HCT116 (cell line): ENCODE results near the gene NCAN. TPM values are rescaled to one million over a fixed set of nuclear protein-coding genes. Genes with fewer than 3 reads are reported as not detected.

ENCODE experiments used
- ATAC-seq: fragments of 200-7000 bp; cut with Tn5 transposase; 2 replicates; pipeline ENCODE4 v1.9.1; 2020; ENCODE audit warnings: mild to moderate bottlenecking, moderate library complexity
- BruUV-seq: library from RNA; stranded (reverse); fragments of 400-500 nt; replicated peaks from 2 replicates; lab custom pipeline; 2021; lab: Mats Ljungman, UMichigan
- CTCF ChIA-PET: fragments of 300-600 bp; sonication (Branson Sonifier 250); formaldehyde crosslinking; loops from one replicate; lab custom pipeline; 2021; ENCODE audit warnings: antibody characterized with exemption; lab: Charles Lee
- POLR2A ChIA-PET: fragments of 300-600, 350-600 bp; sonication (Branson Sonifier 250); formaldehyde crosslinking; loops from one replicate; lab custom pipeline; 2021; ENCODE audit warnings: antibody characterized with exemption; lab: Charles Lee
- RAD21 ChIA-PET, 2 experiments: fragments of 300-600 bp; sonication (Branson Sonifier 250); formaldehyde crosslinking; loops; one replicate each; lab custom pipeline; 2023; ENCODE audit warnings: low total read pairs in 2 of 2; ENCODE audit not compliant: uncharacterized antibody in 2 of 2, unreplicated experiment in 2 of 2, low non-redundant PET in 1 of 2; lab: Charles Lee
- DNase-seq: peaks from one replicate; pipeline ENCODE4 v3.0.0-alpha.2; 2010; ENCODE audit warnings: low read depth, low spot score
- H2AFZ ChIP-seq: fragments of 200-600 bp; shearing (Covaris generic), sonication (generic); 2 replicates; pipeline ENCODE4 v1.6.1; 2017; ENCODE audit warnings: low read depth, mixed run types, mixed read lengths, antibody characterized with exemption, low read length; ENCODE audit not compliant: poor library complexity, severe bottlenecking
- H3K27ac ChIP-seq: 2 replicates; pipeline ENCODE4 v1.5.1; 2012; ENCODE audit warnings: low read depth, low read length
- H3K27me3 ChIP-seq: fragments of 200-600 bp; sonication (generic); 2 replicates; pipeline ENCODE4 v1.6.1; 2016; ENCODE audit warnings: mixed run types, low read length, mixed read lengths; ENCODE audit not compliant: insufficient read depth
- H3K36me3 ChIP-seq, 2 experiments: fragments of 200-500 bp in 1 of 2; fragments of 200-600 bp in 1 of 2; sonication (Bioruptor generic) in 1 of 2; sonication (generic) in 1 of 2; 2 replicates each; pipeline versions ENCODE4 v1.5.1 to v1.6.1; 2014 to 2016; ENCODE audit warnings: low read length in 2 of 2, inconsistent platforms in 1 of 2, mixed read lengths in 1 of 2, mixed run types in 1 of 2; ENCODE audit not compliant: insufficient read depth in 2 of 2, control insufficient read depth in 1 of 2
- H3K4me1 ChIP-seq, 2 experiments: fragments of 200-600 bp in 1 of 2; sonication (generic) in 1 of 2; 2 replicates each; pipeline versions ENCODE4 v1.5.1 to v1.6.1; 2012 to 2017; ENCODE audit warnings: low read length in 2 of 2, inconsistent platforms in 1 of 2, mild to moderate bottlenecking in 1 of 2, mixed read lengths in 1 of 2, mixed run types in 1 of 2, moderate library complexity in 1 of 2; ENCODE audit not compliant: insufficient read depth in 2 of 2, control insufficient read depth in 1 of 2
- H3K4me2 ChIP-seq: fragments of 200-600 bp; sonication (generic); 2 replicates; pipeline ENCODE4 v1.6.1; 2017; ENCODE audit warnings: mixed run types, low read length, mixed read lengths
- H3K4me3 ChIP-seq, 2 experiments: fragments of 200-600 bp in 1 of 2; sonication (generic) in 1 of 2; replicated peaks in 1 of 2; 2 replicates each; pipeline ENCODE4 v1.5.1; 2011 to 2016; ENCODE audit warnings: low read length in 2 of 2, control low read depth in 1 of 2, low read depth in 1 of 2, mild to moderate bottlenecking in 1 of 2, mixed read lengths in 1 of 2, mixed run types in 1 of 2
- H3K79me2 ChIP-seq: fragments of 200-600 bp; sonication (generic); 2 replicates; pipeline ENCODE4 v1.6.1; 2017; ENCODE audit warnings: mild to moderate bottlenecking, mixed run types, low read length, moderate library complexity, mixed read lengths; ENCODE audit not compliant: insufficient read depth
- H3K9ac ChIP-seq: fragments of 200-600 bp; sonication (generic); 2 replicates; pipeline ENCODE4 v1.6.1; 2016; ENCODE audit warnings: low read length, mixed read lengths
- H3K9me2 ChIP-seq: fragments of 200-600 bp; sonication (generic), shearing (Covaris generic); 2 replicates; pipeline ENCODE4 v1.6.1; 2017; ENCODE audit warnings: mixed run types, mild to moderate bottlenecking, moderate library complexity; ENCODE audit not compliant: insufficient read depth
- H3K9me3 ChIP-seq, 2 experiments: fragments of 200-500 bp in 1 of 2; fragments of 200-600 bp in 1 of 2; sonication (Bioruptor generic) in 1 of 2; sonication (generic) in 1 of 2; 2 replicates each; pipeline ENCODE4 v1.6.1; 2014 to 2017; ENCODE audit warnings: low read length in 2 of 2, mixed read lengths in 2 of 2, inconsistent platforms in 1 of 2, low read depth in 1 of 2, mild to moderate bottlenecking in 1 of 2, mixed run types in 1 of 2, moderate library complexity in 1 of 2; ENCODE audit not compliant: control insufficient read depth in 1 of 2, insufficient read depth in 1 of 2
- H4K20me1 ChIP-seq: fragments of 200-600 bp; sonication (generic), shearing (Covaris generic); 2 replicates; pipeline ENCODE4 v1.6.1; 2017; ENCODE audit warnings: mixed run types, mild to moderate bottlenecking, moderate library complexity; ENCODE audit not compliant: insufficient read depth
- CBX3 ChIP-seq: IDR thresholded peaks from 2 replicates; pipeline ENCODE4 v1.6.1; 2012; ENCODE audit warnings: low read depth
- CEBPB ChIP-seq: IDR thresholded peaks from 2 replicates; pipeline ENCODE4 v1.6.1; 2012; ENCODE audit warnings: low read depth
- EGR1 ChIP-seq: IDR thresholded peaks from 2 replicates; pipeline ENCODE4 v1.6.1; 2012; ENCODE audit warnings: low read depth
- ELF1 ChIP-seq: IDR thresholded peaks from 2 replicates; pipeline ENCODE4 v1.6.1; 2012; ENCODE audit warnings: low read depth, borderline replicate concordance
- EZH2 ChIP-seq: fragments of 200-600 bp; sonication (generic); IDR thresholded peaks from 2 replicates; pipeline ENCODE4 v1.6.1; 2017; ENCODE audit warnings: antibody characterized with exemption, mixed run types
- EZH2phosphoT487 ChIP-seq: fragments of 200-600 bp; IDR thresholded peaks from 2 replicates; pipeline ENCODE4 v1.6.1; 2018; ENCODE audit warnings: antibody characterized with exemption, borderline replicate concordance
- FOSL1 ChIP-seq: IDR thresholded peaks from 2 replicates; pipeline ENCODE4 v1.6.1; 2012; ENCODE audit warnings: low read depth
- JUND ChIP-seq: IDR thresholded peaks from 2 replicates; pipeline ENCODE4 v1.6.1; 2012
- POLR2A ChIP-seq: IDR thresholded peaks from 2 replicates; pipeline ENCODE4 v1.7.0; 2011; ENCODE audit warnings: borderline replicate concordance; ENCODE audit not compliant: insufficient read depth, insufficient read length; ENCODE audit errors: extremely low read depth
- POLR2AphosphoS5 ChIP-seq: IDR thresholded peaks from 2 replicates; pipeline ENCODE4 v1.6.1; 2011; ENCODE audit warnings: mild to moderate bottlenecking, low read depth, low read length, moderate library complexity
- RAD21 ChIP-seq: IDR thresholded peaks from 2 replicates; pipeline ENCODE4 v1.6.1; 2012; ENCODE audit warnings: low read depth, mild to moderate bottlenecking
- TCF7L2 ChIP-seq: IDR thresholded peaks from 2 replicates; pipeline ENCODE4 v1.7.0; 2011; ENCODE audit warnings: borderline replicate concordance, inconsistent platforms; ENCODE audit not compliant: insufficient read depth, insufficient read length; ENCODE audit errors: extremely low read depth
- YY1 ChIP-seq: IDR thresholded peaks from 2 replicates; pipeline ENCODE4 v1.6.1; 2011; ENCODE audit warnings: low read length, low read depth, moderate library complexity, mild to moderate bottlenecking; ENCODE audit not compliant: insufficient replicate concordance; ENCODE audit errors: extremely low read depth
- ZNF274 ChIP-seq: fragments of 200-500 bp; sonication (Bioruptor generic); IDR thresholded peaks from 2 replicates; pipeline ENCODE4 v1.6.1; 2014; ENCODE audit warnings: mild to moderate bottlenecking, low read depth, low read length, inconsistent platforms
- intact Hi-C: fragments of 100-400 bp; cut with micrococcal nuclease; formaldehyde crosslinking; loops from 2 replicates; pipeline ENCODE4 v1.10.0; 2022
- total RNA-seq: library from RNA; stranded (reverse); gene quantifications from one replicate; pipeline ENCODE4 v1.2.1, GENCODE V29; 2021; ENCODE audit not compliant: unreplicated experiment
- TF ChIP-seq, protein P1 (sequence below), 3 experiments: fragments of 200-600 bp in 1 of 3; sonication (generic) in 1 of 3; IDR thresholded peaks in 2 of 3; conservative IDR thresholded peaks in 1 of 3; 2 replicates each; pipeline ENCODE4 v1.5.1; 2012 to 2017; ENCODE audit warnings: low read depth in 2 of 3, low read length in 2 of 3, antibody characterized with exemption in 1 of 3, borderline replicate concordance in 1 of 3, control low read depth in 1 of 3, mild to moderate bottlenecking in 1 of 3, mixed read lengths in 1 of 3, mixed run types in 1 of 3, moderate library complexity in 1 of 3; ENCODE audit not compliant: insufficient read depth in 1 of 3
- TF ChIP-seq, protein P2 (sequence below): IDR thresholded peaks from 2 replicates; pipeline ENCODE4 v1.6.1; 2011; ENCODE audit warnings: mild to moderate bottlenecking, low read length, moderate library complexity; ENCODE audit not compliant: insufficient replicate concordance; ENCODE audit errors: extremely low read depth
- TF ChIP-seq, protein P3 (sequence below): IDR thresholded peaks from 2 replicates; pipeline ENCODE4 v1.6.1; 2012

Gene NCAN
- total RNA-seq, 1 experiment from 2014 or later = 0.07 TPM

DNA sequence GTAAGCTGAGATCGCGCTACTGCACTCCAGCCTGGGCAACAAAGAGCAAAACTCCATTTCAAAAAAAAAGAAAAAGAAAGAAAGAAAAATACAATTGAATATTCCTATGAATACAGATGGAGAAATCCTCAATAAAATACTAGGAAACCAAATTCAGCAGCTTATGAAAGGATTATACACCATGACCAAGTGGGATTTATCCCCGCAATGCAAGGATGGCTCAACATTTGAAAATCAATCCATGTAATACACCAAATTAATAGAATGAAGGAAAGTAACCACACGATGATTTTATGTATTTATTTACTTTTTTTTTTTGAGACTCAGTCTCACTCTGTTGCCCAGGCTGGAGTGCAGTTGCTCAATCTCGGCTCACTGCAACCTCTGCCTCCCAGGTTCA is 80.8 kb downstream of the NCAN start:
- intact Hi-C loops = no loop called here
- no peaks in the 10 kb centered on the region for H3K79me2 ChIP-seq
- DNase-seq (no peak), ATAC-seq (no peak)
- no TSS peak for BruUV-seq
- H3K27me3 ChIP-seq = no peaks in the 10 kb centered on the region
- TF ChIP-seq CEBPB (no peak), YY1 (no peak), JUND (no peak), ZNF274 (no peak), TCF7L2 (no peak), EGR1 (no peak), ELF1 (no peak)
- H3K4me2 ChIP-seq = no peak overlapping the region
- H2AFZ ChIP-seq = no peak overlapping the region
- no peaks in the 10 kb centered on the region for H4K20me1 ChIP-seq
- ChIA-PET CTCF (no interaction called here), POLR2A (no interaction called here), RAD21 (no interaction called here)
- no peak overlapping the region for H3K4me3 ChIP-seq
- H3K27ac ChIP-seq = no peak overlapping the region
- peaks cover 14% of the 10 kb centered on the region in 2 experiments; a peak in 3 of 4 replicates for H3K36me3 ChIP-seq
- H3K9me2 ChIP-seq = no peaks in the 10 kb centered on the region
- no peaks in the 10 kb centered on the region for H3K9me3 ChIP-seq
- no peak overlapping the region for H3K9ac ChIP-seq
- no peaks in the 10 kb centered on the region for H3K4me1 ChIP-seq

DNA sequence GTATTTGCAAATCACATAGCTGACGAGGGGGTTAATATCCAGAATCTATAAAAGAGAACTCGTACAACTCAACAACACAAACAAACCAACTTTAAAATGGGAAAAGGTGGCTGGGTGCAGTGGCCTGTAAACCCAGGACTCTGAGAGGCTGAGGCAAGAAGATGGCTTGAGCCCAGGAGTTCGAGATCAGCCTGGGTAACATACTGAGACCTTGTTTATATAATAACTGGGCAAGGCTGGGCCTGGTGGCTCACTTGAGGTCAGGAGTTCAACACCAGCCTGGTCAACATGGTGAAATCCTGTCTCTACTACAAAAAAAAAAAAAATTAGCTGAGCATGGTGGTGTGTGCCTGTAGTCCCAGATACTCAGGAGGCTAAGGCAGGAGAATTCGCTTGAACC is 83.2 kb downstream of the NCAN start:
- Histone ChIP-seq H3K4me1 (no peaks in the 10 kb centered on the region), H3K9me2 (no peaks in the 10 kb centered on the region), H3K9ac (no peak overlapping the region), H3K9me3 (no peaks in the 10 kb centered on the region), H3K36me3 (peaks cover 12 to 14% of the 10 kb centered on the region in 2 experiments; a peak in 3 of 4 replicates), H4K20me1 (no peaks in the 10 kb centered on the region), H3K27me3 (no peaks in the 10 kb centered on the region), H3K79me2 (no peaks in the 10 kb centered on the region), H3K4me3 (no peak overlapping the region), H3K4me2 (no peak overlapping the region), H3K27ac (no peak overlapping the region), H2AFZ (no peak overlapping the region)
- DNase-seq (no peak), ATAC-seq (no peak)
- no TSS peak for BruUV-seq
- ChIA-PET RAD21 (no interaction called here), CTCF (no interaction called here), POLR2A (no interaction called here)
- intact Hi-C loops = no loop called here
- no peak for TF ChIP-seq FOSL1
- TF ChIP-seq POLR2A = no peak
- TF ChIP-seq, protein P1, sequence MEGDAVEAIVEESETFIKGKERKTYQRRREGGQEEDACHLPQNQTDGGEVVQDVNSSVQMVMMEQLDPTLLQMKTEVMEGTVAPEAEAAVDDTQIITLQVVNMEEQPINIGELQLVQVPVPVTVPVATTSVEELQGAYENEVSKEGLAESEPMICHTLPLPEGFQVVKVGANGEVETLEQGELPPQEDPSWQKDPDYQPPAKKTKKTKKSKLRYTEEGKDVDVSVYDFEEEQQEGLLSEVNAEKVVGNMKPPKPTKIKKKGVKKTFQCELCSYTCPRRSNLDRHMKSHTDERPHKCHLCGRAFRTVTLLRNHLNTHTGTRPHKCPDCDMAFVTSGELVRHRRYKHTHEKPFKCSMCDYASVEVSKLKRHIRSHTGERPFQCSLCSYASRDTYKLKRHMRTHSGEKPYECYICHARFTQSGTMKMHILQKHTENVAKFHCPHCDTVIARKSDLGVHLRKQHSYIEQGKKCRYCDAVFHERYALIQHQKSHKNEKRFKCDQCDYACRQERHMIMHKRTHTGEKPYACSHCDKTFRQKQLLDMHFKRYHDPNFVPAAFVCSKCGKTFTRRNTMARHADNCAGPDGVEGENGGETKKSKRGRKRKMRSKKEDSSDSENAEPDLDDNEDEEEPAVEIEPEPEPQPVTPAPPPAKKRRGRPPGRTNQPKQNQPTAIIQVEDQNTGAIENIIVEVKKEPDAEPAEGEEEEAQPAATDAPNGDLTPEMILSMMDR (IDR thresholded peaks at IDR 0.05 in 2 of 3, conservative IDR thresholded peaks at IDR 0.05 in 1 of 3; ENCODE audit: borderline replicate concordance in 1 of 3, insufficient read depth in 1 of 3, low read depth in 2 of 3, low read length in 2 of 3) = no peak
- no peak for TF ChIP-seq CBX3
- no peak for TF ChIP-seq RAD21
- no peak for TF ChIP-seq ZNF274
- no peak for TF ChIP-seq EZH2
- TF ChIP-seq EZH2phosphoT487 = no peak
- TF ChIP-seq POLR2AphosphoS5 = no peak
- TF ChIP-seq, protein P2, sequence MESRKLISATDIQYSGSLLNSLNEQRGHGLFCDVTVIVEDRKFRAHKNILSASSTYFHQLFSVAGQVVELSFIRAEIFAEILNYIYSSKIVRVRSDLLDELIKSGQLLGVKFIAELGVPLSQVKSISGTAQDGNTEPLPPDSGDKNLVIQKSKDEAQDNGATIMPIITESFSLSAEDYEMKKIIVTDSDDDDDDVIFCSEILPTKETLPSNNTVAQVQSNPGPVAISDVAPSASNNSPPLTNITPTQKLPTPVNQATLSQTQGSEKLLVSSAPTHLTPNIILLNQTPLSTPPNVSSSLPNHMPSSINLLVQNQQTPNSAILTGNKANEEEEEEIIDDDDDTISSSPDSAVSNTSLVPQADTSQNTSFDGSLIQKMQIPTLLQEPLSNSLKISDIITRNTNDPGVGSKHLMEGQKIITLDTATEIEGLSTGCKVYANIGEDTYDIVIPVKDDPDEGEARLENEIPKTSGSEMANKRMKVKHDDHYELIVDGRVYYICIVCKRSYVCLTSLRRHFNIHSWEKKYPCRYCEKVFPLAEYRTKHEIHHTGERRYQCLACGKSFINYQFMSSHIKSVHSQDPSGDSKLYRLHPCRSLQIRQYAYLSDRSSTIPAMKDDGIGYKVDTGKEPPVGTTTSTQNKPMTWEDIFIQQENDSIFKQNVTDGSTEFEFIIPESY = no peak
- TF ChIP-seq, protein P3, sequence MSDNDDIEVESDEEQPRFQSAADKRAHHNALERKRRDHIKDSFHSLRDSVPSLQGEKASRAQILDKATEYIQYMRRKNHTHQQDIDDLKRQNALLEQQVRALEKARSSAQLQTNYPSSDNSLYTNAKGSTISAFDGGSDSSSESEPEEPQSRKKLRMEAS = no peak
